Natural killer cell (primary cell): Measurements from ENCODE around the gene OLR1. TPM values are rescaled to one million over a fixed set of nuclear protein-coding genes. Genes with fewer than 3 reads are reported as not detected.

Source experiments
- ATAC-seq, 3 donors: fragments of 150-1000 bp in 2 of 3; fragments of 200-7000 bp in 1 of 3; cut with Tn5 transposase; 1 replicate in 1 of 3; 2 replicates in 2 of 3; pipeline ENCODE4 v1.10.0; 2021; ENCODE audit warnings: mild to moderate bottlenecking in 2 of 3, moderate library complexity in 2 of 3
- DNase-seq, 2 donors: peaks; one replicate each; pipeline versions ENCODE4 v3.0.0 to v3.0.0-alpha.2; 2013 to 2021; ENCODE audit warnings: mixed read lengths in 1 of 2
- H3K27ac ChIP-seq: one replicate; pipeline ENCODE4 v1.5.1; 2013; ENCODE audit warnings: mild to moderate bottlenecking, low read length
- H3K27me3 ChIP-seq: one replicate; pipeline ENCODE4 v1.6.1; 2013; ENCODE audit warnings: low read length; ENCODE audit not compliant: control insufficient read depth, insufficient read depth
- H3K36me3 ChIP-seq: one replicate; pipeline ENCODE4 v1.6.1; 2013; ENCODE audit warnings: low read length; ENCODE audit not compliant: control insufficient read depth, insufficient read depth
- H3K4me1 ChIP-seq: one replicate; pipeline ENCODE4 v1.6.1; 2013; ENCODE audit warnings: low read length; ENCODE audit not compliant: control insufficient read depth, insufficient read depth
- H3K4me3 ChIP-seq: one replicate; pipeline ENCODE4 v1.5.1; 2013; ENCODE audit warnings: low read length
- H3K9me3 ChIP-seq: one replicate; pipeline ENCODE4 v1.6.1; 2013; ENCODE audit warnings: low read length; ENCODE audit not compliant: control insufficient read depth, insufficient read depth
- H3K27ac Mint-ChIP-seq, 2 donors: one replicate each; pipeline ENCODE4 v1.8.0; 2022; ENCODE audit warnings: mild to moderate bottlenecking in 2 of 2, mixed read lengths in 2 of 2, moderate library complexity in 1 of 2
- H3K27me3 Mint-ChIP-seq, 2 donors: one replicate each; pipeline ENCODE4 v1.8.0; 2022; ENCODE audit warnings: low read depth in 2 of 2, mixed read lengths in 2 of 2
- H3K36me3 Mint-ChIP-seq: one replicate; pipeline ENCODE4 v1.8.0; 2022; ENCODE audit warnings: mixed read lengths
- H3K4me1 Mint-ChIP-seq, 2 donors: one replicate each; pipeline ENCODE4 v1.8.0; 2022; ENCODE audit warnings: mixed read lengths in 2 of 2
- H3K4me3 Mint-ChIP-seq: one replicate; pipeline ENCODE4 v1.8.0; 2022; ENCODE audit warnings: mild to moderate bottlenecking, moderate library complexity, mixed read lengths
- H3K9me3 Mint-ChIP-seq, 2 donors: one replicate each; pipeline ENCODE4 v1.8.0; 2022; ENCODE audit warnings: mixed read lengths in 2 of 2
- CTCF ChIP-seq: fragments of 200-600 bp; IDR thresholded peaks from one replicate; pipeline ENCODE4 v1.8.0; 2022; ENCODE audit warnings: antibody characterized with exemption
- WGBS: methylation state at CpG from one replicate; pipeline ENCODE4 v1.1.7; 2013; ENCODE audit warnings: missing lambda C conversion rate; ENCODE audit not compliant: insufficient coverage; 5-methylcytosine and 5-hydroxymethylcytosine counted together
- intact Hi-C: fragments of 100-400 bp; cut with micrococcal nuclease; formaldehyde crosslinking; loops from one replicate; pipeline ENCODE4 v1.14.2; 2022
- total RNA-seq, 4 donors: library from RNA; stranded (reverse); fragments of 120-200 nt in 1 of 4; gene quantifications; one replicate each; pipeline versions ENCODE4 v1.2.3 to v1.2.4, GENCODE V29; 2013 to 2022

Gene OLR1
- total RNA-seq, 3 donors from 2014 or later (not counting 1 experiment from before 2014, with no cell fraction given), result 2.3 to 3.1 TPM; not detected in 1

- H3K36me3 ChIP-seq, result no peaks in the 10 kb centered on the region
- WGBS, result 87% methylated on average over 13 of the region's 13 CpGs
- no peaks in the 10 kb centered on the region for H3K4me1 ChIP-seq
- Mint-ChIP-seq H3K4me3 (no peak overlapping the region), H3K27ac (no peak overlapping the region), H3K36me3 (no peaks in the 10 kb centered on the region), H3K9me3 (no peaks in the 10 kb centered on the region), H3K27me3 (peaks cover 0 to 3% of the 10 kb centered on the region in 2 donors), H3K4me1 (no peaks in the 10 kb centered on the region)
- no peaks in the 10 kb centered on the region for H3K27me3 ChIP-seq
- DNase-seq, result no peak
- intact Hi-C loops, result no loop called here
- H3K4me3 ChIP-seq, result no peak overlapping the region
- no peak overlapping the region for H3K27ac ChIP-seq
- no peak for ATAC-seq
- no peak for TF ChIP-seq CTCF
- H3K9me3 ChIP-seq, result no peaks in the 10 kb centered on the region
Observed at GRCh38 chr12:10136637-10137205, 35.2 kb downstream of the OLR1 start.

GRCh38 chr12:10135126-10135525, 36.8 kb downstream of the OLR1 start:
- H3K9me3 ChIP-seq, result no peaks in the 10 kb centered on the region
- H3K9me3 Mint-ChIP-seq, result no peaks in the 10 kb centered on the region
- intact Hi-C loops, result no loop called here

GRCh38 chr12:10132850-10133370, 39.0 kb downstream of the OLR1 start:
- H3K27ac Mint-ChIP-seq, result no peak overlapping the region
- no peak for TF ChIP-seq CTCF
- no peak overlapping the region for H3K4me3 ChIP-seq
- H3K27ac ChIP-seq, result no peak overlapping the region
- intact Hi-C loops, result no loop called here
- no peaks in the 10 kb centered on the region for H3K9me3 Mint-ChIP-seq
- no peak for DNase-seq
- H3K27me3 ChIP-seq, result no peaks in the 10 kb centered on the region
- H3K4me1 Mint-ChIP-seq, result no peaks in the 10 kb centered on the region
- H3K36me3 Mint-ChIP-seq, result no peaks in the 10 kb centered on the region
- no peak overlapping the region for H3K4me3 Mint-ChIP-seq
- H3K4me1 ChIP-seq, result peaks cover 3% of the 10 kb centered on the region
- H3K27me3 Mint-ChIP-seq, result peaks cover 3 to 11% of the 10 kb centered on the region in 2 donors
- WGBS, result 95% methylated on average over 5 of the region's 6 CpGs
- H3K36me3 ChIP-seq, result no peaks in the 10 kb centered on the region
- no peaks in the 10 kb centered on the region for H3K9me3 ChIP-seq
- no peak for ATAC-seq

More at GRCh38 chr12:10135126-10135525, 36.8 kb downstream of the OLR1 start:
- Histone ChIP-seq H3K4me3 (no peak overlapping the region), H3K27me3 (no peaks in the 10 kb centered on the region), H3K4me1 (no peaks in the 10 kb centered on the region), H3K36me3 (no peaks in the 10 kb centered on the region), H3K27ac (no peak overlapping the region)
- Mint-ChIP-seq H3K4me3 (no peak overlapping the region), H3K4me1 (no peaks in the 10 kb centered on the region), H3K27ac (no peak overlapping the region), H3K27me3 (peaks cover 0 to 3% of the 10 kb centered on the region in 2 donors), H3K36me3 (no peaks in the 10 kb centered on the region)
- TF ChIP-seq CTCF, result no peak
- WGBS, result 100% methylated on average over 2 of the region's 4 CpGs
- DNase-seq, result no peak
- ATAC-seq, result no peak
